B cell (primary cell): ENCODE measurements around the gene SLIT3.
A peak's percentile ranks its signal among the peaks of the same experiment; 100 is the strongest.

Experiments
- CTCF ChIP-seq: fragments of 200-600 bp; IDR thresholded peaks from one replicate; pipeline ENCODE4 v1.8.0; 2022; ENCODE audit warnings: antibody characterized with exemption, mild to moderate bottlenecking
- EZH2 ChIP-seq: IDR thresholded peaks from 2 replicates; pipeline ENCODE4 v1.6.1; 2012; ENCODE audit warnings: borderline replicate concordance, low read depth, mild to moderate bottlenecking, moderate library complexity, low read length; ENCODE audit not compliant: insufficient read depth, poor library complexity, severe bottlenecking

GRCh38 chr5:168947212-168947868, 353.6 kb downstream of the SLIT3 start:
- TF ChIP-seq CTCF (peak; percentile 45), EZH2 (no peak)
